H9 (cell line): ENCODE measurements around the gene MRTFA. TPM values are rescaled to one million over a fixed set of nuclear protein-coding genes. Genes with fewer than 3 reads are reported as not detected.

Experiments
- DNase-seq: peaks from one replicate; pipeline ENCODE4 v3.0.0-alpha.2; 2017
- H2AFZ ChIP-seq: one replicate; pipeline ENCODE4 v1.6.1; 2013; ENCODE audit warnings: mild to moderate bottlenecking, low read length, control low read depth, moderate library complexity
- H2AK5ac ChIP-seq: 2 replicates; pipeline ENCODE4 v1.6.1; 2013; ENCODE audit warnings: low read length, control low read depth, mixed read lengths; ENCODE audit not compliant: insufficient read length
- H2BK120ac ChIP-seq: one replicate; pipeline ENCODE4 v1.6.1; 2013; ENCODE audit warnings: low read depth, mild to moderate bottlenecking, low read length, control low read depth, inconsistent platforms; ENCODE audit not compliant: poor library complexity, severe bottlenecking
- H2BK12ac ChIP-seq: 2 replicates; pipeline ENCODE4 v1.6.1; 2013; ENCODE audit warnings: low read length, control low read depth, mixed read lengths, low read depth; ENCODE audit not compliant: insufficient read length
- H2BK15ac ChIP-seq: 2 replicates; pipeline ENCODE4 v1.6.1; 2013; ENCODE audit warnings: low read depth, low read length, control low read depth
- H2BK20ac ChIP-seq: one replicate; pipeline ENCODE4 v1.6.1; 2013; ENCODE audit warnings: low read depth, mild to moderate bottlenecking, low read length, control low read depth, inconsistent platforms; ENCODE audit not compliant: poor library complexity, severe bottlenecking
- H2BK5ac ChIP-seq: 2 replicates; pipeline ENCODE4 v1.6.1; 2013; ENCODE audit warnings: low read length, control low read depth, mixed read lengths; ENCODE audit not compliant: insufficient read length
- H3K14ac ChIP-seq: 2 replicates; pipeline ENCODE4 v1.6.1; 2013; ENCODE audit warnings: low read length, control low read depth; ENCODE audit not compliant: insufficient read depth
- H3K18ac ChIP-seq: 2 replicates; pipeline ENCODE4 v1.6.1; 2013; ENCODE audit warnings: low read depth, mild to moderate bottlenecking, mixed read lengths, low read length, control low read depth; ENCODE audit not compliant: insufficient read length
- H3K23ac ChIP-seq: 2 replicates; pipeline ENCODE4 v1.6.1; 2013; ENCODE audit warnings: low read length, control low read depth, mixed read lengths, low read depth; ENCODE audit not compliant: insufficient read length
- H3K23me2 ChIP-seq: 2 replicates; pipeline ENCODE4 v1.6.1; 2013; ENCODE audit warnings: low read depth, mild to moderate bottlenecking, mixed read lengths, low read length, control low read depth; ENCODE audit not compliant: insufficient read length, poor library complexity, severe bottlenecking
- H3K27ac ChIP-seq: 2 replicates; pipeline ENCODE4 v1.5.1; 2013; ENCODE audit warnings: low read length, control low read depth, mixed read lengths, low read depth; ENCODE audit not compliant: insufficient read length
- H3K27me3 ChIP-seq: 2 replicates; pipeline ENCODE4 v1.6.1; 2013; ENCODE audit warnings: low read length, control low read depth, inconsistent platforms; ENCODE audit not compliant: insufficient read depth
- H3K4ac ChIP-seq: 2 replicates; pipeline ENCODE4 v1.6.1; 2013; ENCODE audit warnings: low read depth, mild to moderate bottlenecking, control low read depth, inconsistent platforms, low read length, moderate library complexity
- H3K4me1 ChIP-seq: 2 replicates; pipeline ENCODE4 v1.6.1; 2013; ENCODE audit warnings: low read length, control low read depth, inconsistent platforms; ENCODE audit not compliant: insufficient read depth
- H3K4me2 ChIP-seq: 2 replicates; pipeline ENCODE4 v1.6.1; 2013; ENCODE audit warnings: low read length, control low read depth, mixed read lengths; ENCODE audit not compliant: insufficient read length, insufficient read depth
- H3K56ac ChIP-seq: 2 replicates; pipeline ENCODE4 v1.6.1; 2013; ENCODE audit warnings: low read depth, mild to moderate bottlenecking, mixed read lengths, low read length, control low read depth; ENCODE audit not compliant: insufficient read length
- H3K79me1 ChIP-seq: 2 replicates; pipeline ENCODE4 v1.6.1; 2013; ENCODE audit warnings: low read depth, mild to moderate bottlenecking, moderate library complexity, low read length, control low read depth, inconsistent platforms; ENCODE audit not compliant: insufficient read depth, poor library complexity, severe bottlenecking
- H3K79me2 ChIP-seq: 2 replicates; pipeline ENCODE4 v1.6.1; 2013; ENCODE audit warnings: low read length, control low read depth, inconsistent platforms; ENCODE audit not compliant: insufficient read depth
- H3K9ac ChIP-seq: 2 replicates; pipeline ENCODE4 v1.6.1; 2013; ENCODE audit warnings: low read length, control low read depth, mixed read lengths; ENCODE audit not compliant: insufficient read length; ENCODE audit errors: extremely low read depth
- H3K9me3 ChIP-seq: one replicate; pipeline ENCODE4 v1.6.1; 2013; ENCODE audit warnings: low read depth, low read length, inconsistent platforms; ENCODE audit not compliant: control insufficient read depth
- H3T11ph ChIP-seq: one replicate; pipeline ENCODE4 v1.6.1; 2013; ENCODE audit warnings: mild to moderate bottlenecking, low read length, control low read depth, inconsistent platforms
- H4K20me1 ChIP-seq: one replicate; pipeline ENCODE4 v1.6.1; 2013; ENCODE audit not compliant: control insufficient read depth, insufficient read length, insufficient read depth
- H4K5ac ChIP-seq: 2 replicates; pipeline ENCODE4 v1.6.1; 2013; ENCODE audit warnings: low read depth, mild to moderate bottlenecking, mixed read lengths, low read length, control low read depth; ENCODE audit not compliant: insufficient read length
- H4K8ac ChIP-seq: replicated peaks from 2 replicates; pipeline ENCODE4 v1.6.1; 2013; ENCODE audit warnings: low read length, control low read depth, mixed read lengths, low read depth; ENCODE audit not compliant: insufficient read length
- H4K91ac ChIP-seq: 2 replicates; pipeline ENCODE4 v1.6.1; 2013; ENCODE audit warnings: low read depth, mild to moderate bottlenecking, moderate library complexity, mixed read lengths, low read length, control low read depth; ENCODE audit not compliant: insufficient read length
- H3K27ac Mint-ChIP-seq, 3 experiments: 2 replicates in 2 of 3; 3 replicates in 1 of 3; pipeline ENCODE4 v1.8.0; 2020 to 2021; ENCODE audit warnings: mixed read lengths in 3 of 3, mild to moderate bottlenecking in 1 of 3, moderate library complexity in 1 of 3
- H3K27me3 Mint-ChIP-seq: 2 replicates; pipeline ENCODE4 v1.8.0; 2021; ENCODE audit warnings: low read depth, mild to moderate bottlenecking, moderate library complexity, mixed read lengths
- H3K36me3 Mint-ChIP-seq, 3 experiments: 2 replicates in 2 of 3; 3 replicates in 1 of 3; pipeline ENCODE4 v1.8.0; 2020 to 2021; ENCODE audit warnings: low read depth in 3 of 3, mixed read lengths in 3 of 3; ENCODE audit not compliant: insufficient read depth in 1 of 3
- H3K4me1 Mint-ChIP-seq, 2 experiments: 2 replicates each; pipeline ENCODE4 v1.8.0; 2020; ENCODE audit warnings: mixed read lengths in 2 of 2
- H3K4me3 Mint-ChIP-seq, 2 experiments: 2 replicates in 1 of 2; 3 replicates in 1 of 2; pipeline ENCODE4 v1.8.0; 2020 to 2021; ENCODE audit warnings: mild to moderate bottlenecking in 2 of 2, mixed read lengths in 2 of 2, moderate library complexity in 1 of 2
- H3K9me3 Mint-ChIP-seq, 2 experiments: 2 replicates in 1 of 2; 3 replicates in 1 of 2; pipeline ENCODE4 v1.8.0; 2020; ENCODE audit warnings: mild to moderate bottlenecking in 2 of 2, mixed read lengths in 2 of 2, moderate library complexity in 1 of 2
- CTCF ChIP-seq: fragments of 200-600 bp; sonication (generic); conservative IDR thresholded peaks from 3 replicates; pipeline ENCODE4 v1.8.0; 2021; ENCODE audit warnings: antibody characterized with exemption, mild to moderate bottlenecking
- WGBS: extraction: QIAGEN DNeasy Blood & Tissue Kit; methylation state at CpG from one replicate; pipeline ENCODE4 v1.1.7; 2013; ENCODE audit warnings: missing lambda C conversion rate, low lambda C conversion rate, mixed read lengths; ENCODE audit not compliant: insufficient read length; ENCODE audit errors: extremely low coverage; 5-methylcytosine and 5-hydroxymethylcytosine counted together
- total RNA-seq: library from RNA; stranded (reverse); gene quantifications from 2 replicates; pipeline ENCODE4 v1.2.1, GENCODE V29; 2021

MRTFA gene
- total RNA-seq, 1 experiment from 2014 or later, result 38.1 TPM

- Histone ChIP-seq H3K79me2 (no peaks in the 10 kb centered on the region), H2BK20ac (no peak overlapping the region), H3K14ac (no peak overlapping the region), H4K5ac (no peak overlapping the region), H3K9ac (no peak overlapping the region), H3K4me1 (no peaks in the 10 kb centered on the region; the same call in 1 of the 2 replicates), H3K4me2 (no peak overlapping the region), H4K91ac (no peak overlapping the region), H2BK5ac (no peak overlapping the region), H3K27ac (no peak overlapping the region), H3K27me3 (no peaks in the 10 kb centered on the region), H3K23me2 (no peaks in the 10 kb centered on the region), H3K56ac (no peak overlapping the region), H3T11ph (no peak overlapping the region), H2AFZ (no peak overlapping the region), H3K18ac (no peak overlapping the region), H2BK15ac (no peak overlapping the region), H2AK5ac (no peak overlapping the region), H3K23ac (no peak overlapping the region), H3K79me1 (no peaks in the 10 kb centered on the region), H3K4ac (no peak overlapping the region), H4K20me1 (peaks cover 2% of the 10 kb centered on the region), H2BK12ac (no peak overlapping the region), H4K8ac (no peak overlapping the region), H3K9me3 (no peaks in the 10 kb centered on the region), H2BK120ac (no peak overlapping the region)
- DNase-seq, result no peak
- peak overlapping the region; percentile 66 to 95 (median 87) for H3K27ac Mint-ChIP-seq
- no peaks in the 10 kb centered on the region for H3K9me3 Mint-ChIP-seq
- peak overlapping the region in 1 of 2 experiments; percentile 13; a peak in 3 of 5 replicates for H3K4me3 Mint-ChIP-seq
- no peaks in the 10 kb centered on the region for H3K27me3 Mint-ChIP-seq
- no CpG with 5 or more reads among the region's 1 CpG for whole genome bisulfite sequencing
- TF ChIP-seq CTCF, result no peak
- peaks cover 7 to 23% (median 23%) of the 10 kb centered on the region in 3 experiments; a peak in 6 of 7 replicates for H3K36me3 Mint-ChIP-seq
- H3K4me1 Mint-ChIP-seq, result peaks cover 14 to 16% of the 10 kb centered on the region in 2 experiments
Measured at GRCh38 chr22:40397396-40397795, 239.1 kb downstream of the MRTFA start.
